ENCODE results near the gene C14orf180. TPM values are rescaled to one million over a fixed set of nuclear protein-coding genes. Genes with fewer than 3 reads are reported as not detected.
"Not testable (repeated sequence)": the region's sequence is repeated elsewhere in the genome, so short reads cannot be mapped to it uniquely, and the experiment has no call there.

Gene C14orf180
- total and polyA plus RNA-seq, 2 donors from 2014 or later, result 2.1 to 3.1 TPM

DNA sequence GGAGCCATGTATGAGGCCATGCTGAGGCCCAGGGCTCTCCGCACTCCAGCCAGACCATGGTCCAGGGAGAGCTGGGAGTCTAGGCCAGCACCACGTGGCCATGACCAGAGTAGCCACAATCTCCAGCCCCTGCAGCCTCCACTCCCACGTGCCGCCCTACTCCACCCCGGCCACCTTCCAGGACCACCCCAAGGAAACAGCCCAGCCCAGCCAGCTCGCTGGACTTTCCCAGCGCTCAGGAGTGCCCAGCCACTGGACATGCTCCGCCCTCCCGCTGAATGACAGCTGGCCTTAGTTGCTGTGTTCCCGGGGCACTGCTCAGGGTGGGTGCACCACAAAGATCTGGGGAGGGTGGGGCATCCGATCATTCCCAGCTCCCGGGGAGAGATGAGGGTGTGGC, 2.1 kb upstream of the C14orf180 start:
- TF ChIP-seq, protein P1, sequence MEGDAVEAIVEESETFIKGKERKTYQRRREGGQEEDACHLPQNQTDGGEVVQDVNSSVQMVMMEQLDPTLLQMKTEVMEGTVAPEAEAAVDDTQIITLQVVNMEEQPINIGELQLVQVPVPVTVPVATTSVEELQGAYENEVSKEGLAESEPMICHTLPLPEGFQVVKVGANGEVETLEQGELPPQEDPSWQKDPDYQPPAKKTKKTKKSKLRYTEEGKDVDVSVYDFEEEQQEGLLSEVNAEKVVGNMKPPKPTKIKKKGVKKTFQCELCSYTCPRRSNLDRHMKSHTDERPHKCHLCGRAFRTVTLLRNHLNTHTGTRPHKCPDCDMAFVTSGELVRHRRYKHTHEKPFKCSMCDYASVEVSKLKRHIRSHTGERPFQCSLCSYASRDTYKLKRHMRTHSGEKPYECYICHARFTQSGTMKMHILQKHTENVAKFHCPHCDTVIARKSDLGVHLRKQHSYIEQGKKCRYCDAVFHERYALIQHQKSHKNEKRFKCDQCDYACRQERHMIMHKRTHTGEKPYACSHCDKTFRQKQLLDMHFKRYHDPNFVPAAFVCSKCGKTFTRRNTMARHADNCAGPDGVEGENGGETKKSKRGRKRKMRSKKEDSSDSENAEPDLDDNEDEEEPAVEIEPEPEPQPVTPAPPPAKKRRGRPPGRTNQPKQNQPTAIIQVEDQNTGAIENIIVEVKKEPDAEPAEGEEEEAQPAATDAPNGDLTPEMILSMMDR (IDR thresholded peaks at IDR 0.05; ENCODE audit: borderline replicate concordance, extremely low read depth, insufficient read depth), result no peak
- Histone ChIP-seq H3K9ac (ENCODE audit: low read length in 3 of 3) (no peak overlapping the region), H3K4me1 (ENCODE audit: control insufficient read depth in 2 of 3, insufficient read depth in 2 of 3, low read depth in 1 of 3, low read length in 3 of 3) (peaks cover 0 to 22% (median 4%) of the 10 kb centered on the region in 3 donors), H3K36me3 (ENCODE audit: control insufficient read depth in 2 of 3, insufficient read depth in 3 of 3, low read length in 3 of 3) (no peaks in the 10 kb centered on the region), H3K27ac (ENCODE audit: low read depth in 2 of 2, low read length in 2 of 2) (peak overlapping the region in 1 of 2 donors; percentile 43), H3K4me3 (ENCODE audit: low read length in 3 of 3) (no peak overlapping the region), H3K27me3 (ENCODE audit: control insufficient read depth, insufficient read depth, low read length) (no peaks in the 10 kb centered on the region), H3K9me3 (ENCODE audit: control insufficient read depth in 2 of 3, insufficient read depth in 1 of 3, low read length in 3 of 3) (no peaks in the 10 kb centered on the region)
- DNase-seq (no peak), FAIRE-seq (no peak)
- intact Hi-C loops (cut with DNase I), result no loop called here

DNA sequence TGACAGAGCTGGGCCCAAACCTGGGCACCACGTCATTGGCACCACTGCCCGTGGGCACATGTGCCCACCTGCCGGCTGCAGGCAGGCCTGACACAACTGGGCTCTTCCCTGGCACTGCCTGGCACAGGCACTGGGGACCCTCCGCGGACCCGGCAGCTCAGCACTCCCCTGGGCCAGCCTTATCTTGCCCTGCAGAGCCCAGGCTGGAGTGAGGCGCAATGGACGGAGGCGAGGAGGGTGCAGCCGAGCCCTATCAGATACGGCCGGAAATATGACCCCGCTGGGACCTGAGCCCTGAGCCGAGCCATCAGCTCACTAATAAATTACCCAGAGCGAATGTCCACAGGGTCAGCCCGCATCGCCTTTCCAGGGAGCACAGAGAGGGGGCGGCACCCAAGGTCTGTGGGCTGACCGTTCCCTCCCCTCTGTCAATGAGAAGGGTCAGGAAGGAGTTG, 1.7 kb upstream of the C14orf180 start:
- Histone ChIP-seq H3K36me3 (ENCODE audit: control insufficient read depth in 2 of 3, insufficient read depth in 3 of 3, low read length in 3 of 3) (no peaks in the 10 kb centered on the region), H3K4me3 (ENCODE audit: low read length in 3 of 3) (no peak overlapping the region), H3K9me3 (ENCODE audit: control insufficient read depth in 2 of 3, insufficient read depth in 1 of 3, low read length in 3 of 3) (no peaks in the 10 kb centered on the region), H3K27ac (ENCODE audit: low read depth in 2 of 2, low read length in 2 of 2) (no peak overlapping the region), H3K9ac (ENCODE audit: low read length in 3 of 3) (no peak overlapping the region), H3K27me3 (ENCODE audit: control insufficient read depth, insufficient read depth, low read length) (no peaks in the 10 kb centered on the region), H3K4me1 (ENCODE audit: control insufficient read depth in 2 of 3, insufficient read depth in 2 of 3, low read depth in 1 of 3, low read length in 3 of 3) (peaks cover 0 to 25% (median 4%) of the 10 kb centered on the region in 3 donors)
- no peak for FAIRE-seq
- DNase-seq, result peak in 3 of 5 donors; percentile 35 to 89 (median 65)
- TF ChIP-seq, protein P1 (IDR thresholded peaks at IDR 0.05; ENCODE audit: borderline replicate concordance, extremely low read depth, insufficient read depth), result no peak
- intact Hi-C loops (cut with DNase I), result no loop called here

DNA sequence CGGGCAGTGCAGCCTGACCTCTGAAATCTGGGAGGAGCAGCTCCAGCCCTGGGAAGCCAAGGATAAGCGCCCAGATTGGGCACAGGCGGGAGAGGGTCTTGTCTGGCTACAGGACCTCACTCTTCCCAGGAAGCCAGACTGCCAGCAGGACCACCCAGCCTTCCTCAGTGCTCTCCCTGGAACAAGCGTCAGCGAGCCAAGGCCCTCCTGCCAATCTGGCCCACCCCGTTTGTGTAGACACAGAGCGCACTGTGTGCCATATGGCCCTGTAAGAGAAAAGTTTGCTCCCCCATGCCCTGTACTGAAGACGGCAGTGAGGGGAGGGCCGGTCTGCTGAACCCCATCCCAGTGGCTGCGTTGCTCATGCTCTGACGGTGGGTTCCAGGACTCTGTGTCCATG, 1.2 kb upstream of the C14orf180 start:
- TF ChIP-seq, protein P1 (IDR thresholded peaks at IDR 0.05; ENCODE audit: borderline replicate concordance, extremely low read depth, insufficient read depth), result no peak
- no peaks in the 10 kb centered on the region for H3K9me3 ChIP-seq (ENCODE audit: control insufficient read depth in 2 of 3, insufficient read depth in 1 of 3, low read length in 3 of 3)
- no peak overlapping the region for H3K9ac ChIP-seq (ENCODE audit: low read length in 3 of 3)
- H3K27me3 ChIP-seq (ENCODE audit: control insufficient read depth, insufficient read depth, low read length), result no peaks in the 10 kb centered on the region
- no peak for DNase-seq
- intact Hi-C loops (cut with DNase I), result no loop called here
- no peaks in the 10 kb centered on the region for H3K36me3 ChIP-seq (ENCODE audit: control insufficient read depth in 2 of 3, insufficient read depth in 3 of 3, low read length in 3 of 3)
- H3K27ac ChIP-seq (ENCODE audit: low read depth in 2 of 2, low read length in 2 of 2), result no peak overlapping the region
- FAIRE-seq, result no peak
- H3K4me3 ChIP-seq (ENCODE audit: low read length in 3 of 3), result no peak overlapping the region
- H3K4me1 ChIP-seq (ENCODE audit: control insufficient read depth in 2 of 3, insufficient read depth in 2 of 3, low read depth in 1 of 3, low read length in 3 of 3), result peaks cover 0 to 29% (median 4%) of the 10 kb centered on the region in 3 donors

DNA sequence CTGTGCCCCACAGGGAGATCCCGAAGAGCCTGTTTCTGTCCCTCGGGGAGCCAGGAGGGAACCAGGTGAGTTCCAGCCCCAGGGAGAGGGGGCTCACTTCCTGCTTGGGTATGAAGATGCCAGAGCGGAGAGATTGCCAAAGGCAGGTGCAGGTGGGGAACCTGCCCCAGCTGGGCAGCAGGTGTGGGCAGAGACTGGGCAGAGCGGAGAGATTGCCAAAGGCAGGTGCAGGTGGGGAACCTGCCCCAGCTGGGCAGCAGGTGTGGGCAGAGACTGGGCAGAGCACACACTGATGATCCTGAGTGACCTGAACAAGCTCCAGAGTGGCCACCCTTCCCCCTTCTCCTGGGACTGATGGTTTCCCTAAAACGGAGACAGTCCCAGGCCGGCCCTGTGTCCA, 375 bp downstream of the C14orf180 start:
- H3K9me3 ChIP-seq (ENCODE audit: control insufficient read depth in 2 of 3, insufficient read depth in 1 of 3, low read length in 3 of 3); H3K27me3 ChIP-seq (ENCODE audit: control insufficient read depth, insufficient read depth, low read length); H3K27ac ChIP-seq (ENCODE audit: low read depth in 2 of 2, low read length in 2 of 2); FAIRE-seq; H3K9ac ChIP-seq (ENCODE audit: low read length in 3 of 3); H3K36me3 ChIP-seq (ENCODE audit: control insufficient read depth in 2 of 3, insufficient read depth in 3 of 3, low read length in 3 of 3); DNase-seq; intact Hi-C loops (cut with DNase I); H3K4me3 ChIP-seq (ENCODE audit: low read length in 3 of 3): not testable (repeated sequence)
- peaks cover 0 to 32% (median 4%) of the 10 kb centered on the region in 3 donors for H3K4me1 ChIP-seq (ENCODE audit: control insufficient read depth in 2 of 3, insufficient read depth in 2 of 3, low read depth in 1 of 3, low read length in 3 of 3)
